ENCODE results near the gene DFFB.

DFFB gene

DNA sequence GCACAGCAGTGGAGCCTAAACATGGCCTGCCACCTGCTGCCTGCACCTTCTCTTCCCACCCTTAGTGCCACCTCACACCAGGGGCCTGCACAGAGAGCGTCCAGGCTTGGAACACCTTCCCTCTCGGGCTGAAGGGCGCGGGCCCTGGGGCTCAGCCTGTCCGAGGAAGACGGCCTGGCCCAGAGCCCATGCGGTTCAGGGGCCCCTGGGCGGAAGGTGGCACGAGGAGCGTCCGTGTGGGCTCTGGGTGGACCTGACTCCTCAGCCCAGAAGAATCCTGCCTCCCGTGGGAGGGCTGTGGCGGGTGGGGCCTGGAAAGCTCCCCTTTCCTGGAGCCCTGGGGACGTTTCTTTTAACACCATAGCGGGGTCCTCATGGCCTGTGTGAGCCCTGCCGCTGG is 19.4 kb downstream of the DFFB start:
- no peak for DNase-seq

DNA sequence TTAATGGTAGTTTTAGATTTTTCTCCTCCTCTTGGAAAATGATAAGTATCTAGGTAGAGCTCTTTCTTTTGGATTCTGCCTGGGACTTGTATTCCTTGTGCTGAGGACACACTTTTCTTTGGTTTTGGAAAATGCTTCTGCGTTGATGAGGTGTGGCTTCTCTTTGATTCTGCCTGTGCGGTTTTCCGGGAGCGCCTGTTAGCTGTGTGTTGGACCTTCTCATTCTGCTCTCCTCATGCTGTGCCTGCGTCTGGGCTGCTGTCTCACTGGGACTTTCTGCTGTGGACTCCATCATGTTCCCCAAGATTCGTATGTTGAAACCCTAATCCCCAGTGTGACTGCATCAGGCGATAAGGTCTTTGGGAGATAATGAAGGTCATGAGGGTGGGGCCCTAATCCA is 21.8 kb downstream of the DFFB start:
- no peak for DNase-seq

DNA sequence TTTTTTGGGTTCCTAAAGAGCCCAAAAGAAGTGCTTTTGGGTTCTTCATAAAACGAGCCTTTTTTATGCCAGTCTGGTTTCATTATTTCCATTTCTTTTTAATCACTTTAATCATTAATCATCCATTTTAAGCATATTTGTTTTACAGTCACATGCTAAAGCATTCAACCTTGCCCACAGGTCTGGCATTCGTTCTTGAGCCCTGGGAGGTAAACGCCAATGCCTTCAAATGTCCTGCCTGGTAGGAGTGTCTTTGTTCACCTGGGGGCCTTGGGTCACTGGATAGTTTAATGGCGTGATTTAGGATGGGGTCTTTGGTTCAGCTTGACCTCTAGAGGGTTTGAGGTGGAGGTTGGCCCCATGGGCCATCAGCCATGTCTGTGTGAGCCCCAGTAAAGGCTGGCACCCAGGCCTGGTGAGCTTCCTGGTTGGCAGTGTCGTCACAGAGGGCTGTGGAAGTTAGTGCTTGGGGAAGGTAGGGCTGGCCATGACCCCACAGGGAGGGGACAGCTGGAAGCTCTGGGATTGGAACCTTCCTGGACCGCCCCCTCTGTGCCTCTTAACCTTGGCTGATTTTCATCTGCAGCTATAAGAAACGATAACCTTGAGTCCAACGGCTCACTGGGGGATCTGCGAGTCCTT is 22.6 kb downstream of the DFFB start:
- DNase-seq, result no peak

DNA sequence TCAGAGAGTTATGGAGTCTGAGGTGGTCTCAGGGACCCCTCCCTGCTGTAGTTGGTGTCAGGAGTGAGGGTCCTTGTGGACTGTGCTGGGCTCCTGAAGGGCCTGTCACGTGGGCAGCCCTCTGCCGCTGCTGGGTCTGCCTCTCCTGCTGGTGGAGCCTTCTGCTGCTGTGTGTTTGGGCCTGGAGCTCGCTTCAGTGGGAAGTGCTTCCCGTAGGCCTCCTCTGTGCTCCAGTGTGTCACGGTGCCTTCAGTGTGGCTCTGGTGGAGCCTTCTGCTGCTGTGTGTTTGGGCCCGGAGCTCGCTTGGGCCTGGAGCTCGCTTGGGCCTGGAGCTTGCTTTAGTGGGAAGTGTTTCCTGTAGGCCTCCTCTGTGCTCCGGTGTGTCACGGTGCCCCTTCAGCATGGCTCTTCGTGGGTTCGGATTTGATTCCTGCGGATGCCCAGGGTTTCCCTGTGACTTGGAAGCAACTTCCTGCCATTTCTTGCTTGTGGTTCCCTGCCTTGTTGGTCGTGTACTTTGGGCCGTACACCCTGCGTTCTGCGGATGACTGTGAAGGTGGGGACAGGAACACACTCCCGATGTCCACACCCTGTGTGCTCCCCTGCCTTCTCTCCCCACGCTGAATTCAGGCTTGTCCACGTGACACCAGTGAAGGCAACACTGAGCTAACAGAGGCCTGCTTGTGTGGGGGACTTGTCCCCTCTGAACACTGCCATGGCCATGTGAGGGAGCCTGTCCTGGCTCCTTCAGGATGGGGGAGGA is 23.3 kb downstream of the DFFB start:
- no peak for DNase-seq

DNA sequence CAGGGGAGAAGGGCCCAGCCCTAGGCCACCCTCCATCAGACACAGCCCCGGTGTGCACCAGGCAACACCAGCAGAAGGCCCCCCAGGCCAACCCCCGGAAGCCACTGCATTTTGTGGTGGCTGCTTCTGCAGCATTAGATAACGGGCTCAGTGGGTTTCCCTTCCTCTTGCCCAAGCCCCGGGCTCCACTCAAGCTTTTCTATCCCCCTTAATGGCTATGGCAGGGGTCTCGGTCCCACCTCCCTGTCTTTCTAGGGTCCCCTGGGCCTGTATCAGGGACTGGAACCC is 23.9 kb downstream of the DFFB start:
- DNase-seq, result no peak

DNA sequence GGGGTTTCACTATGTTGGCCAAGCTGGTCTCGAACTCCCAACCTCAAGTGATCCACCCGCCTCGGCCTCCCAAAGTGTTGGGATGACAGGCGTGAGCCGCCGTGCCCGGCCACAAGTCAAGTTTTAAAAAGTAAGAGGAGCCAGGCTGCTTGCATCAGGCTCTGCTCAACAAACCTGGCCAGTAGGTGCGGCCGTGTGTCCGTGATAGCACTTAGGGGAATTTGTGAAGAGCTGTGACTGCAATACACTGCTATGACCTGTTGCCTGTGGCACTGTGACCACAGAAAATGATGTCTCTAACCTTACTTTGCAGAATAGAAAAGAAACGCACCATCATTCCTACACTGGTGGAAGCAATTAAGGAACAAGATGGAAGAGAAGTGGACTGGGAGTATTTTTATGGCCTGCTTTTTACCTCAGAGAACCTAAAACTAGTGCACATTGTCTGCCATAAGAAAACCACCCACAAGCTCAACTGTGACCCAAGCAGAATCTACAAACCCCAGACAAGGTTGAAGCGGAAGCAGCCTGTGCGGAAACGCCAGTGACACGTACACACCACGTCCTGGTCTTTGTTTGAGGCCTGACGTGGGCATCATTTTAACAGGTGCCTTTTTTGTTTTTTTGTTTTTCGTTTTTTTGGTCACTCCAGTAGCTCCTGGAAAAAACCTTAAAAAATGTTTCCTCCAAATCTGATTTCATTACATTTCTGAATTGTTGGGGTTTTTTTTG is 26.1 kb downstream of the DFFB start:
- no peak for DNase-seq

DNA sequence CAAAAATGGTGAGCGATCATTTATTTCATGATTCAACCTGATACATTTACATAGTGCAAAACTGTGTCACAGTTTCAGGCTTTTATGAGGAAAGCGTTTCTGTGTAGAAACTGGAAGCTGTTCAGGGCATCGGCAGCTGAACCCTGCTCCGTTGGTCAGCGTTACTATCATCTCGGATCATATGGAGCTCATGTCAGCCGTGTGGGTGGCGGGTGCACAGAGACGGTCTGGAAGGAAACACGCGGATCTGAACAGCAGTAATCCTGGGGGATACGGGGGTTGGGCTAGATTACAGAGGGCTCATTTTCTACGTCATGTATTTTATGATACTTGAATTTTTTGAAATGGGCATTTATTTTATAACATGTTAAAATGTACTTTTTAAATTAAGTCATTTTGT is 27.7 kb downstream of the DFFB start:
- DNase-seq, result no peak

DNA sequence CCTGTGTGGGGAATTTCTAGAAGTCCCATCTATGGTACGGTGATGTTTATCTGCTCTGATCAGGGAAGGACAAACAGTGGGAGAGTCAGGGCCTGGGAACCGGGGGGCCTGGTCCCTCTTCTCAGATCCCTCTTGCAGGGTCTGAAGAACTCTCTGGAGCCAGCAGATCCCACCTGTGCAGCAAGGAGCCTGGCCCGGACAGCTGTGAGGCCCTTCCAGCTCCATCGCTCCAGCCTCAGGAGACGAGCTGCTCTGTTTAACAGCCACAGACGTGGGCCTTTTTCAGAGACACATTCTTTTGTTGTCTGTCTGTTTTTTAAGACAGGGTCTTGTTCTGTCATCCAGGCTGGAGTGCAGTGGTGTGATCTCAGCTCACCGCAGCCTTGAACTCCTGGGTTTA is 28.3 kb downstream of the DFFB start:
- no peak for DNase-seq

DNA sequence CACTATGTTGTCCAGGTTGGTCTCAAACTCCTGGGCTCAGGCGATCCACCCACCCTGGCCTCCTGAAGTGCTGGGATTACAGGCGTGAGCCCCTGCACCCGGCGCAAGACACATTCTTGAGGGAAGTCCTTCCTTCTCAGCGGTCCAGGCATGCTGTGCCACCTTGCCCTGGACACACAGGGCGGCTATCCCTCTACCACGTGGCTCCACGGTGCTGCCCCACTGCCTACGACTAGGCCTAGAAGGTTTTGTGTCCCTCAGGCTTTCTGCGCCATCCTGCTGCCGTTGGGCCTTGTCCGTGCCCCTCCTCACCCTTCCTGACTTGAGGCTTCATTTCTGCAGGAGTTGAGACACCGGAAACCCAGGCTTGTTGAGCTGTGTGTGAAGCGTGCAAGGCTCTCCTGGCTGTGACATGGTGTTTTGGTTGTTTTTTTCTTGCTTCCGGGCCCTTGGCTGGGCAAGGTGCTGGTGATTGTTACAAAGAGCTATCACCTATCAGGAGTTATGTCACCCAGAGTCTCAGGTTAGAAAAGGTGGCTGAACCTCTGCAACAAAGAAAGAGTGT is 28.9 kb downstream of the DFFB start:
- no peak for DNase-seq

DNA sequence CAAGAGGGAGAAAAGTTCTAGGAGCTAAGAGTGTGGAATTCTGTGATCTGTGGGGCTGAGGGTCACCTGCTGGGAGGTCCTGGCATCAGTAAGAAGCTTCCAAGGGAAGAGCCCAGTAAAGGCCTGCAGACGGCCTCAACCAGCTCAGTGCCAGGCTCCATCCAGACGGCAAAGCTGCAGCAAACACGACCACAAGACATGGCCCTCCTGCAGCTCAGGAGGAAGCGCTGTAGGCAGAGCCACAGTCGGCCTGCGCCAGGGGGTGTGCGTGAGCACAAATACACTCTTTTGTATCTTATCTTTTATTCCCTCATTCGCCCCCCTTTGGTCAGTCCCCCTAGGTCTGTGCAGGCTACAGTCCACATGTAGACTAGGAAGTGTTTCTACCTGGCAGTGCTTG is 29.4 kb downstream of the DFFB start:
- no peak for DNase-seq

DNA sequence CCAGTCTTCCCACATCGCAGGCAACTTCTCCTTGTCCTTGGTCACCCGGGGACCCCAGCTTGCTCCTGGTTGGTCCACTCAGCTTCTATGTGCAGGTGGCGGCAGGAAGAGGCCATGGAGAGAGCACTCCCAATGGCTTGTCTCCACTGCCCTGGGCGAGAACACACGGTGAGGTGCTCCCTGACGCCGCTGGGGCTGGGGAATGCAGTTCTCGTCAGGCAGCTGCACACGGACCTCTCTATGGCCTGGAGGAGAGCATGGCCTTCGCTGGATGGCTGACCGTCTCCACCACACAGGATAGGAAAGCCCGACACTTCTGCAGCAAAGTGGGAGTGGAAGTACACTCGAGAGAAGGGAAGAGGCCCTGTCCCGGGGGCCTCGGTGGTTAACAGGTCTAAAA is 31.0 kb downstream of the DFFB start:
- no peak for DNase-seq

DNA sequence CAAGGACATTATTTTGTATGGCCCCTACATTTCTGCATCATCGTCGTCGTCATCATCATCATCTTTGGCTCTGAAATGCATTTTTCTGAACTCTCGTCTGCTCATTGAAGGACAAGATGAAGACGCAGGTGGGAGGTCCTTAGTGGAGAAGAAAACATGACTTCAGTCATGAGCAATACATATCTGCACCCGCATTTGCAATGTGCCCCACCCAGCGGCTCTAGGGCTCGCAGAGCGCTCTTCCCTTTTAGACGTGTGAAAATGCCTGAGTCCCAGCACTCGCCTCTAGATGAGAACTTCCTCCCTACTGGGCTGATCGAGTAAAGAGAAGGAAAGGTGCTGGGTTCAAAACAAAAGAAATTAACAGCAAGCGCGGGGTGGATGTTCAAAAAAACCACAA is 32.7 kb downstream of the DFFB start:
- DNase-seq, result no peak

DNA sequence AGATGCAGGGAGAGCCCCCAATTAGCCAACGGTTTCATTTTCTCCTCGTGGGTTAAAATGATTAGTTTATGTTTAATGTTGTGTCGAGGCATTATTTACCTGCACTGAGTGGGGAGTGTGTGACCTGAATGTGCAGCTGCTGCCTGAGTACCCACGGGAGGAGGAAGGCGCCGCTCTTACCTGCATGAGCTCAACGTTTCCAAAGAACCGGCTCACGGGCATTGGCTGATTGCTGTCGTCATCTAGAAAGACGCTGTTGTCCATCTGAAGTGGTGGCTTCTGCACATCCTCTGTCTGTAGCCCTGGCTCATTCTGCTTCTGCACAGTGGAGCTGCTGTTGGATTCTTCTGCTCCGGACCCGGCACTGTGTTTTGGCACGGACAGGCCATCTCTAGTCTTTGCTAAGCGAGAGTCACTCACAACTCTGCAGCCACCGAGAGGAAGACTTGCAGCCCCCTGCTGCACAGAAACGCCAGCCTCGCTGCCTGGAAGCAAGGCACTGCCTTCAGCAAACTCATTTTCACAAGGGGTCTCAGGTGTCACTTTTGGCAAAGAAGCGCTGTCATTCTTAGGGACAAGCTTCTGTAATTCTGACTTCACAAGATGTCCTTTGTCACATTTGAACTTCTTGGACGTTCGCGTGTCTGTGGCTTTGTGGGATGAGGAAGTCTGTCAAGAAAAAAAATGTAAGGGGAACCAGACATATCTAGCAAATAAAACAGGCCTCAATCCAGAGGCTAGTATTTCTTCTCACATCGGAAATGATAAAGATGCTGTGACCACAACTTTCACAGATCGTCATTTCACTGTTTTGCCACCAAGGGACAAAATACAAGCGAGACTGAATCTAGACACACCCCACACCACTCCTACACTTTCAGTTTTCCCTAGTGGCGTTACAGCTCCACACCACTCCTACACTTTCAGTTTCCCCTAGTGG is 33.4 kb downstream of the DFFB start:
- DNase-seq, result no peak

DNA sequence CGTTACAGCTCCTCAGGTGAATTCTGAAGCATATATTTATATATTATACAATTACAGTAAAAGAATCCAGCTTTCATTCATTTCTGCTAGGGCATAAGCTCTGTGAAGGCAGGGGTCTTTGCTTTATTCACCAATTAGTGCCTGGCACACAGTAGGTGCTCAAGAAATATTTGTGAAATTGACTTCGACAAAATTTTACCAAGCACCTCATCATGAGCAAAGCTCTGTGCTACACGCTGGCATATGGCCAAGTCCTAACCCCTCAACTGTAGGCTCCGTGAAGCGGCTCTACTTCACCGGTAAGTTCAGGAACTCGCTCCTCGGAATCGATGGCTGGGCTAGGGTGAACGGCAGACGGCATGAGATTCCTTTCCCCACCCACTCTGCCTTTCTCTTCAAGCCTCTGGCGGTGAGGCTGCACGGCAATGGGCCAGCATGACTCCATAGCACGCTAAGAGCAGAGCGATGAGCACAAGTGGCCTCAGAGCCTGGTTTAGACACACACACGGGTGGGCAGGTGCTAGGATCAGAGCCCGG is 34.1 kb downstream of the DFFB start:
- no peak for DNase-seq

DNA sequence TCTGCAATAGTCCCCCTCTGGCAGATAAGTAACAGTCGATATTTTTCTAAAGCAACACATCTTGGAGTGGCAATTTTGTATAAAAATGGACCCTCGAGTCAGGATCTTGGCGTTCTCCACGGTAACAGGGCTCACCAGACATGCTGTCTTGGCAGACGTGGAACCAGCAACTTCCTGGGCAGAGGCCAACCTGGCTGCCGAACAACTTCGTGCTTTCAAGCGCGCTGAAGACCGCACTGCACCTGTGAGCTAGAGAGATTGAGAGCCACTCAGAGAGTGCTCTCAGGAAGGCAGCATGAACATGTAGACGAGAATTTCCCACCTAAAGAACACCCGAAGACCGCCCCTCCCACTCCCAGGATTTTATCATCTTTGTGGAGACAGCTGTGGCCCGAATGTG is 35.5 kb downstream of the DFFB start:
- DNase-seq, result no peak

DNA sequence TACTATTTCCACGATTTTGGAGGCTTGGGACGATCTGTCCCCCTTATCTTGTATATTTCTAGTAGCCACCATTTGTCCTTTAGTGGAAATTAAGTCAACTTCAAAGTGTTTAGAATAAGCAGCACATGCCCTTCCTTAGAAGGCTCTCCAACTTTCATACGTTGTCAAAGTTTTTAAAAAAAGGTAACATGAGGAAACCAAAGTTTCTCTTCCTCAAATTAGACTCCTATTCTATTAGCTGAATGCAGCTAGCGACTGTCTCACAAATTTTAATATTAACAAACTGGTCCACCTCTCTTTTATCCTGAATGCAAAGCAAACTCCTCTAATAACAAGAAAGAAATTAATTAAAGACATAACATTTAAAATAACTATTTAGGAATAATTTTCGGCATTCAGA is 35.9 kb downstream of the DFFB start:
- no peak for DNase-seq

DNA sequence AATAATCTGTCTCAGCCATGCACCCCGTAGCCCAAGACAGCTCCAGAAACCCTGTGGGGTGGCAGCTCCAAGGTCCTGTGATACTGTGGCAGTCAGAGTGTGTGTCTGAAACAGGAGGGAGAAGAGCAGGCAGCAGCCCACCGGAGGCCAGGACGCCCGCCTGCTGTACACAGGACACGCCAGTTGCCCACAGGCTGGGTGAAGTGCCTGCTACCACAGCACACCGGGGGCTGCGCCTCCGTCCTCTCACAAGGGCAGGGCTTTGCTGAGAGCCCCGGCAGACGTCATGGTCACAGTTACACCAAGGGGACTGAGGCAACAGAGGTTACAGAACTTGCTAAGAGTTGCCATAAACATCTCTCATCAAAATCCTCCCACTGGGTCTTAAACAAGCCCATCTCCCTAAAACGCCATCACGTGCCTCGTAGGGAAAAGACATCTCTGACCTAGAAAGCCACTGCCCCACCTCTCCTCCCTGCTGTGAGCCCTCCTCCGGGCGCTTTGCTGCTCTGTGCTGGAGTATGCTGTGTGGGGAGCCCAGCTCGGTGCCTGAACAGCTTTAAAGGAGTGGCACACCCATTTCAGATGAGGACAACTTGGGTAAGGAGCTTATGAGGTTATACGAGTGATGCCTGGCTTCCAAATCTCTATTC is 37.5 kb downstream of the DFFB start:
- no peak for DNase-seq

DNA sequence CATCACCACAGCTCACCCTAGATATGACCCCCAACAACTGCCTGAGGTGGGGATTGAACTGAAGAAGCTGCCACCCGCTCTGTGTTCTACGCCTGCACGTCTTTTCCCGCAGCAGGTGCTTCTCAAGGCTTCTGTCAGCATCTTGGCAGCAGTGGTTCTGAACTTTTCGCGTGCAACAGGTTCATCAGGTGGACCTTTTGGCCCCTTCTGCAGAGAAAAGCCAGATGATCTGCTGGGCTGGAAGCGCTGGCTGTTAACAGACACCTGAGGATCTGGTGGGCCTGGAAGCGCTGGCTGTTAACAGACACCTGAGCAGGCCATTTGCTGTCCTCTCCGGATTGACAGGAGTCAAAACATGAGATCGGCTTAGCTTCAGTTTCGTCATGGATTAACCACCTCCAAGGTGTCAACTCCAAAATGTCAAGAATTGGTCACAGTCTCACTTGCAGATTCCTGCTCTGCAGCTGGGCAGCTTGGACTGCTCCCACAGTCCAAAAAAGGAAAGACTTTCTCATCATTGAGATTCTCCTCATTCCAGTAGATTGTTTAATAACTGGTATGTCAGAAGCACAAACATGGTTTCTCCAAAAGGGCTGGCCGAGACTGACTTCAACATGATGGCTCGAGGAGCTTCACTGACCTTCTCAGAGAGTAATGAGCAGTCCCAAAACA is 38.1 kb downstream of the DFFB start:
- no peak for DNase-seq

DNA sequence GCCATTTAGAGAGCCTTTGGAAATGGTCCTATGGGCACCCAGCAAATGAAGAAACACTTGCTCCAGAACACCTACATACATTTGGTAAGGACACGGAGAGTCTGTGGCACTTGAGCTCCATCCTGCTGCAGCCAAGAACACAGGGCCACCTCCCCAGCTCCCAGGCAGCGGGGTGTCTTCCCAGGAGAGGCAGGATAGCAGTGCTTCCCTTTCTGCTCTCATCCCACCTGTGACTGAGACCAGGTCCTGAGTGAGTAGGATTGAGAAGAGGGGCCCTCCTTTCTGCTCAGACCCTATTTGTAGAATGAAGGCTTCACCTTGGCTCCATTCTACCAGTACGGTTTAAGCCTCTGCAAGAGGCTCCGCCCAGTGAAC is 38.7 kb downstream of the DFFB start:
- no peak for DNase-seq

DNA sequence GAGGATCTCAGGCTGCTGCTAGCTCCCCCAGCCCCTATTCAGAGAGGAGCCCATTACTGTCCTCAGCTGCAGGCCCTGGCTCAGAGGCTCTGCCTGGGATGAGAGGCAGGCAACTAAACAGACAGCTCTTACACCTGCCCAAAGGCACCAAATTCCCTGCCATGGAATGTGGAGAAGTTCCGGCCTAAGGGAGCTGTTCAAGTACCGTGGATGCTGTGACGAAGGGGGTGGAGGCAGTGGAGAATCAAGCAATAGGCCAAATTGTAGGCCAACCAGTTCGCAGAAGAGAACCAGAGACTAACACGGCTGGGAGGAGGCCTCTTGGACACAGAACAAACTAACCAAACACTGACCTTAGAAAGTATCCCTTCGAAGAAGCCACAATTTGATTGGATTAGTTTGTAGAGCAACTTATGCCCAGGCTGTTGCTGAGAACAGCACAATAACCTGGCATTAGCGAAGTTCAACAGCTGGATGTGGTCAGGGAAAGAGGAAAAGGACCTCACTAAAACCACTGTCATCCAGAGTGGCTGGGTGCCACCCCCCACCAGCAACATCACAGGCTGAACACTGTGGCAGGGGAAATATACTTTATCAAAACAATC is 39.2 kb downstream of the DFFB start:
- DNase-seq, result no peak

DNA sequence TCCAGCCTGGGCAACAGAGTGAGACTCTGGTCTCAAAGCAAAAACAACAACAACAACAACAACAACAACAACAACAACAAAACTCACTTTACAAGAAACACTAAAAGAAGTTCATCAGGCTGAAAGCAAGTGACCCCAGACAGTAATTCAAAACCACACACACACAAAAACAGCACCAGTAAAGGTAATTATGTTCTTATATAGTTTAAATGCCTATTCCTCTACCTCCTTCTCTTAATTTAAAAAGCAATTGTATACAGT is 41.1 kb downstream of the DFFB start:
- no peak for DNase-seq

All from right forelimb (tissue), 1 donor.